Right ventricle myocardium superior (tissue), 1 donor: Measurements from ENCODE around the gene TPP1. TPM values are rescaled to one million over a fixed set of nuclear protein-coding genes. Genes with fewer than 3 reads are reported as not detected.
A peak's percentile ranks its signal among the peaks of the same experiment; 100 is the strongest.

Source experiments
- ATAC-seq: fragments of 200-7000 bp; cut with Tn5 transposase; one replicate; pipeline ENCODE4 v1.9.1; 2020; ENCODE audit warnings: mild to moderate bottlenecking; ENCODE audit not compliant: poor library complexity
- DNase-seq: peaks from one replicate; pipeline ENCODE4 v3.0.0-alpha.2; 2020
- intact Hi-C: fragments of 100-400 bp; cut with DNase I; formaldehyde crosslinking; loops from one replicate; pipeline ENCODE4 v1.11.2; 2022
- total RNA-seq: library from RNA; stranded (reverse); fragmentation: NEBNext Ultra II Directional; extraction: Animal tissue kit (Norgen Biotek cat#: 25700); gene quantifications from one replicate; pipeline ENCODE4 v1.2.1, GENCODE V29; 2021
- donor health status: DM: no; HTN: yes; CAD: no; lungs with severe emphysema.

TPP1 gene
- total RNA-seq, 1 donor from 2014 or later, result 71.5 TPM

GRCh38 chr11:6632116-6633073 lies 13.2 kb upstream of the TPP1 start:
- intact Hi-C loops, result no loop called here
- ATAC-seq (no peak), DNase-seq (no peak)

- DNase-seq (no peak), ATAC-seq (no peak)
- intact Hi-C loops, result no loop called here
These were observed 12.2 kb upstream of the TPP1 start for GRCh38 chr11:6631361-6631890.

GRCh38 chr11:6630632-6631291 lies 11.5 kb upstream of the TPP1 start:
- ATAC-seq (no peak), DNase-seq (no peak)
- intact Hi-C loops, result no loop called here

- ATAC-seq, result no peak
- no peak for DNase-seq
- intact Hi-C loops, result no loop called here
These were observed 10.8 kb upstream of the TPP1 start for GRCh38 chr11:6629892-6630631.

DNA sequence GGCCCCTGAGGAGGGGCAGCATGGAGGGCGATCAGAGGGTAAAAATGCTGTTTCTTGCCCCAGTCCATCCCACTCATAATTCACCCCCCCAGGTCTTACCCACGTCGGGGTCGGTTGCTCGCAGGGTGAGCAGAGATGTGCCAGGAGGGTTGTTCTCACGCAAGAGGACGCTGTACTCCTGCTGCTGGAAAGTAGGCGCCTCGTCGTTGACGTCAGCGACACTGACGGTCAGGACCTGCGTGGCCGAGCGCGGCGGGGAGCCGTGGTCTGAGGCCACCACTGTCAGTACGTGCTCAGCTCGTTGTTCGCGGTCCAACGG lies 10.3 kb upstream of the TPP1 start:
- DNase-seq (no peak), ATAC-seq (no peak)
- intact Hi-C loops, result no loop called here

DNA sequence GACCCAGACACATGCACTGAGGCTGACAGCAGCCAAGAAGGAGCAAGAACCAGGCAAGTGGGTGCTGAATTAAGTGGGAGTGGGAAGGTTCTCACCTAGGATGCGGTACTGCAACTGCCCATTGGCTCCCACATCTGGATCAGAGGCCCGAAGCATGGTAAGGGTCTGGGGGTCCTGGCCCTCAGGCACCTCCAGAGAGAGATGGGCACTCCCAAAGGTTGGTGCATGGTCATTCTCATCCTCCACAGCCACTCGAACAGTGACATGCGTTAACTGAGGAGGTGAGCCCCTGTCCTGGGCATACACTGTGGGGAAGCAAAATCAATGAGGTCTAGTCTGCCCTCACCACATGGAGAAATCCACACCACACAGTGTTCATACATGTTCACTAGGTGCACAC lies 9.3 kb upstream of the TPP1 start:
- no peak for ATAC-seq
- no peak for DNase-seq
- intact Hi-C loops, result no loop called here

GRCh38 chr11:6627762-6628241 lies 8.6 kb upstream of the TPP1 start:
- ATAC-seq (no peak), DNase-seq (no peak)
- intact Hi-C loops, result no loop called here

DNA sequence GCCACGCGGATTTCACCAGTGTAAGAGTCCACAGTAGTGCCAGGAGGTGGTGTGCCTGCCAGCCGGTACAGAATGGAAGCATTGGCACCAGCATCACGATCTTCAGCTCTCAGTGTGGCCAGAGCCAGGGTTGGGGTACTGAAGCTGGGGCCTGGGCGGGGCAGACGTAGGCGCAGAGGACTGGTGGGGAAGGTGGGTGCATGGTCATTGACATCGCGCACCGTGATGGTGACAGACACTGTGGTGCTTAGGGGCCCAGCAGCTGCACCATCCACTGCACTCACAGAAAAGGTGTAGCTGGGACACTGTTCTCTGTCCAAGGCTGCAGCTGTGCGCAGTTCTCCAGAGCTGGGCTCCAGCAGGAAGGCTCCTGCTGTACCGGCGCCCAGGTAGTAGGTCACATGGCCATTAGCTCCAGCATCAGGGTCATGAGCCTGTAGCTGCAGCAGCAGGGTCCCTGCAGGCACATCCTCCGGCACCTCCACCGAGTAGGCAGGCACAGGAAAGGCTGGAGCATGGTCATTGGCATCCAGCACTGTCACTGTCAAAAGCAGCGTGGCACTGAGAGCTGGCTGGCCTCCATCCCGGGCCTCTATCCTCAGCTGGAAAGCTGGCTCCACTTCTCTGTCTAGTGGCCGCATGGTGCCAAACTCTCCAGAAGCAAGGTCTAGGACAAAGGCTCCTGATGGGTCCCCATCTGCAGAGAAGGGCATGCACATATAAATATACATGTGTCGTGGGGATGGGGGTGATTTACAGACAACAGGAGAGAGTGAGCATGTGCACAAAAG lies 7.9 kb upstream of the TPP1 start:
- intact Hi-C loops, result no loop called here
- ATAC-seq (peak; percentile 84), DNase-seq (peak; percentile 79)

GRCh38 chr11:6625832-6626420 lies 6.7 kb upstream of the TPP1 start:
- intact Hi-C loops, result no loop called here
- DNase-seq, result no peak
- ATAC-seq, result no peak

DNA sequence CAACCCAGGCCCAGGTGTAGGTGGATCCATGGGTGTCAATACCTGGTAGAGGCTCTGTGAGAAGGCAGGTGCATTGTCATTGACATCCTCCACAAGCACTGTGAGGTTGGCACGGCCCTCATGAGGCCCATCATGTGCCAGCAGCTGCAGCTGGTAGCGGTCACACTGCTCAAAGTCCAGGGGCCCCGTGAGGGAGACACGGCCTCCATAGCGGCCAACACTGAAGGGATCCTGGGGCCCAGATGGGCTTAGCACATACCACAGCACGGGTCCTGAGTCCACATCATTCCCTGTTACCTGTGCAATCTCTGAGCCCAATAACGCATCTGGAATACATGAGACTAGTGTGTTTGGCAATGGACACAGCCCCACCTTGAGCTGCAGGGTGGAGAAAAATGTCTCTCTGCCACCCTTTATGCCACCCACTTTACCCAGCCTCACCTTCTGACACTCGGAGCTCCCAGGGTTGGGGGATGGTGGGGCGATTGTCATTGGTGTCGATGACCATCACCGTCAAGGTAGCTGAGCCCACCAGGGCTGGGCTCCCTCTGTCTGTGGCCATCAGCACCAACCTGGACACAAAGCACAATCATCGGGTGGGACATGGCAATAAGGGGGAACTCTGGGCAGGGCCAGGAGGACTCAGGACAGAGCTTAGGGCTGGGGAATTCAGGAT lies 6.1 kb upstream of the TPP1 start:
- DNase-seq (no peak), ATAC-seq (no peak)
- intact Hi-C loops, result no loop called here

- no peak for DNase-seq
- intact Hi-C loops, result no loop called here
- ATAC-seq, result no peak
These were observed 4.5 kb upstream of the TPP1 start for GRCh38 chr11:6623391-6624363.

- ATAC-seq (no peak), DNase-seq (no peak)
- intact Hi-C loops, result no loop called here
These were observed 3.3 kb upstream of the TPP1 start for GRCh38 chr11:6622261-6623171.

- intact Hi-C loops, result no loop called here
- DNase-seq (no peak), ATAC-seq (no peak)
These were observed 2.5 kb upstream of the TPP1 start for GRCh38 chr11:6621711-6622211.

- no peak for ATAC-seq
- intact Hi-C loops, result no loop called here
- DNase-seq, result no peak
These were observed 1.4 kb upstream of the TPP1 start for GRCh38 chr11:6620636-6621035.
